Measurements from ENCODE around the gene PLXND1. TPM values are rescaled to one million over a fixed set of nuclear protein-coding genes. Genes with fewer than 3 reads are reported as not detected.

PLXND1 gene
- total RNA-seq, 4 donors from 2014 or later: 191 to 351 (median 205) TPM

- TF ChIP-seq CTCF (IDR thresholded peaks at IDR 0.05; ENCODE audit: low read depth): no peak
Measured at GRCh38 chr3:129558772-129559564, 47.5 kb downstream of the PLXND1 start.

- no peak for TF ChIP-seq CTCF (IDR thresholded peaks at IDR 0.05; ENCODE audit: low read depth)
Measured at GRCh38 chr3:129558081-129558771, 48.2 kb downstream of the PLXND1 start.

DNA sequence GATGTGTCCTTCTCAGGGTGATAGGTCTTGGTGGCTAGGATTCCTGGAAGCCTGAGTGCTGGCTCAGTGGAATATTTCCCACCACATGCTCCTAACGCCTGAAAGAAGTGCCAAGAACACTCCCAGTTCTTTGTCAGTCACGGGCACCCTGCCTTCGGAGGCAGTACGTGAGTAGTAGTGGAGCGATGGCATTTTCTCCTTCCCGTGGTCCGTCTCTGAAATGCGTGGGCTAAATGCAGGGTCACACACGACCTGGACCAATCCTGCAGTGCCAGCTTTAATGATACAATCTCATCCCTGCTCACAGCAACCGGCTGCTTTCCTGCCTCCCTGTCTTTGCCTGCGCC lies 49.0 kb downstream of the PLXND1 start:
- no peak for TF ChIP-seq CTCF (IDR thresholded peaks at IDR 0.05; ENCODE audit: low read depth)

- no peak for TF ChIP-seq CTCF (IDR thresholded peaks at IDR 0.05; ENCODE audit: low read depth)
Measured at GRCh38 chr3:129556890-129557547, 49.5 kb downstream of the PLXND1 start.

DNA sequence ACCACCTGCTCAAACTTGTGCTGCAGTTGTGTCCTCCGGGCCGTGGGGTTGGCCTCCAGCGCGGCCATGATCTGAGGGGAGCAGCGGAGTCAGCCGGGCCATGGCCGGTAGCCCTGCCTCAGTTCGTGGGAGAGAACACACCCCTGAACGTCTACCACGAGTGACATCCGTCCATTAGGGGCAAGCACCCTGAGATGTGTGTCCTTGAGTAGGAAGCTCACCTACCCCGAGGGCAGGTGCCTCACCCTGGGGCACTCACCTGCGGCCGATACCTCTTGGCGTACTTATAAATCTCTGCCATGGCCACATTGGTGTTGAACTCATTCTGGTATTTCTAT lies 50.1 kb downstream of the PLXND1 start:
- no peak for TF ChIP-seq CTCF (IDR thresholded peaks at IDR 0.05; ENCODE audit: low read depth)

GRCh38 chr3:129555616-129556357 lies 50.7 kb downstream of the PLXND1 start:
- TF ChIP-seq CTCF (IDR thresholded peaks at IDR 0.05; ENCODE audit: low read depth): no peak

DNA sequence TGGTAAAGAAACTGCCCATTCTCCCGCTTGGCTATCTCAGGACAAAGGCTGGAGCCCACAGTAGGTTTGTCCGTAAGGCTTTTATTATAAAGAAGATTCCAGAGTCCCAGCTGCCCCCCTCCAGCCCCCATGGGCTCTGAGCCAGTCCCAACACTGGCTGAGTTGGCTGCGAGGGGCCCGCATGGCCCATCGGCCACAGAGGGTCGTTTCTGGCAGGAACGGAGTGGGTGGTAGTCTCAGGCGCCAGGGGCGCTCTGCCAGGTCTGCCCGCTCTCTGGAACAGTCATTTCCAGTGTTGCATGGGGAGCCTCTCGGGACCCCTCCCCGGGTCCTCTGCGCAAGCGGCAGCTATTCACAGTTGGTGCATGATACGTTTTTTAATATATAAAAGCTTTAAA lies 51.3 kb downstream of the PLXND1 start:
- TF ChIP-seq CTCF (IDR thresholded peaks at IDR 0.05; ENCODE audit: low read depth): no peak
